ENCODE results near the gene PCDH10.

The PCDH10 gene

DNA sequence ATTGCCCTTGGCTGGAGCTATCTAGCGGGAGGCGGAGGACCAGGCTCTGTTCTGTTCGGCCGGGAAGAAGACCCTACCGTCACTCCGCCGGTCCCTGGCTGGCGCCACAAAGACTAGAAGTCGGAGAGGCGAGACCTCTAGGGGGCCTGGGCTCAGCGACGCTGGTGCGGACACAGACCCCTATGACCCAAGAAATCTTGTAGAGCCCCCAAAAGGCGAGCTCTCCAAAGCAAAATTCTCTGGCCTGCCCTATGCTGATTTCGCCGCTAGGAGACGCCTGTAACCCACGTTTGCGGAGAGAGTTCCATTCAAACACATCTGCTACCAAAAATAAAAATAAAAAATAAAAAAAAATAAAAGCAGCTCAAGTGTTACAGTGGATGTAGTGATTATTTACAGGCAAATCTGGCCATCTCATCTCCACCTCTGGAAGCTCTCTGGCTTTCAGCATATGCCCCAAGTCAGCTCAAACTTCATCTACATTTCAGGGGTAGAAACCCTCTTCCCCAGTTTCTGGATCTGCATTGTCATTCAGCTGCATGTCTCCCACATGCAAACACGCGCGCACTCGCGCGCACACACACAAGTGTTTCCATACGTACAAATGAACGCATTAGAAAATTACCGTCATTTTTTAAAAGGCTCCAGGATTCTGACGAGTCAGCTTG lies 2.4 kb upstream of the PCDH10 start:
- no peak overlapping the region for H3K27ac Mint-ChIP-seq
- DNase-seq (ENCODE audit: low spot score in 2 of 2) (no peak), ATAC-seq (no peak)
- peaks cover 12% of the 10 kb centered on the region for H3K36me3 Mint-ChIP-seq
- H3K4me3 Mint-ChIP-seq, result no peak overlapping the region
- no peaks in the 10 kb centered on the region for H3K4me1 Mint-ChIP-seq
- H3K9me3 Mint-ChIP-seq, result peaks cover 7% of the 10 kb centered on the region

- H3K9me3 Mint-ChIP-seq, result peaks cover 7% of the 10 kb centered on the region
- H3K36me3 Mint-ChIP-seq, result peaks cover 12% of the 10 kb centered on the region
- no peak overlapping the region for H3K27ac Mint-ChIP-seq
- no peak for DNase-seq (ENCODE audit: low spot score in 2 of 2)
- H3K4me1 Mint-ChIP-seq, result no peaks in the 10 kb centered on the region
- H3K4me3 Mint-ChIP-seq, result no peak overlapping the region
- ATAC-seq, result no peak
Observed at GRCh38 chr4:133147286-133147821, 1.7 kb upstream of the PCDH10 start.

DNA sequence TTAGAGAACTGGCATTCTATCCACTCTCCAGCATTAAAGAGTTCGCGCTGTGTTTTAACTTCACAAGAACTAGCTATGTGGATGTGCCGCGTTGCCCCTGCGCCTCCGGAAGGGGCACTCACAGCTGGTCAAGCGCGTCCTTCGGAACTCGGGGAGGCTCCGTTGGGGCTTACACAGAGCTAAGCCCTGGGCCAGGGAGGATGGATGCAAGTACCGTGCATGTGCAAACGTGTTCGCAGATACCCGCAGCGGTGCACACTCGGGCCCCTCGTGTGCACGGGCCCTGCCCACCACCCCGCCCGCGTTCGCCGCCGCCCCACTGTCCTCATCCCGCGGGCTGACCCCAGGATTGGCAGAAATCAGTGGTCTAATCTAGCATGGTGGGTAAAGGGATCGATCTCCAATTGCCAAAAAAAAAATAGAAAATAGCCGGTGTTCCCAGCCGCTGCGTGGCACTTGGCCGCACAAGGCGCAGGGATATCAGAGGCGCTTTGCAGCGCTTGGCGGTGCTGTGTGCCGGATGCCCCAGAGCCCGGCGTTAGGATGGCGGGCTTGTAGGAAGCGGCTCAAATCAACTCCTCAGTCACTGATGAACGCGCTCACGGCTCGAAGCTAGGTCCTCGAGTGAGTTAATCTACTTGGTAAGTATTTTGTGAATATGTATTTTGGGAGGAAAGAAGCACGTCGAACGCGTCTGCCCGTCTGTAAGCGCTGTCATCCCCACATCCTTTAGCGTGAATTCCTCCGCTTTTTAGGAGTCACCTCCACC lies 989 bp upstream of the PCDH10 start:
- Mint-ChIP-seq H3K36me3 (peaks cover 18% of the 10 kb centered on the region), H3K27ac (no peak overlapping the region), H3K9me3 (peaks cover 11% of the 10 kb centered on the region), H3K4me1 (peaks cover 5% of the 10 kb centered on the region), H3K4me3 (no peak overlapping the region)
- no peak for DNase-seq (ENCODE audit: low spot score in 2 of 2)
- ATAC-seq, result no peak

DNA sequence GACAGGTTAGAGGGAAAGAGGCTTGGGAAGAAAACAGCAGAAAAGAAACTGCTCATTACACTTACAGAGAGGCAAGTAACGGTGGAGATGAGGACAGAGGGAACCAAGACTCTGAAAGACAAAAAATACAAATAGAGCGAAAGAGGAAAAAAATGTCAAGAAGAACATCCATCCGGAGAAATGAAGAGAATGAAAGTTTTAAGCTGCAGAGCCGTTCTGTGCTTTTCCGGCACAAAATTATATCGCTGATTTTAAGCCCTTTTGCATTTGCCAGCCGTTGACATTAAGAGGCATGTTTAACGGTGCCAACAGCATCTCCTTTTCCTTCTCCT lies 236 bp downstream of the PCDH10 start:
- H3K4me1 Mint-ChIP-seq, result peaks cover 5% of the 10 kb centered on the region
- no peak for ATAC-seq
- peaks cover 11% of the 10 kb centered on the region for H3K9me3 Mint-ChIP-seq
- H3K36me3 Mint-ChIP-seq, result peaks cover 18% of the 10 kb centered on the region
- no peak overlapping the region for H3K27ac Mint-ChIP-seq
- peak overlapping the region; percentile 7 for H3K4me3 Mint-ChIP-seq
- DNase-seq (ENCODE audit: low spot score in 2 of 2), result no peak

- Mint-ChIP-seq H3K4me1 (peaks cover 5% of the 10 kb centered on the region), H3K36me3 (peaks cover 18% of the 10 kb centered on the region), H3K9me3 (peaks cover 14% of the 10 kb centered on the region), H3K27ac (no peak overlapping the region), H3K4me3 (no peak overlapping the region)
- no peak for DNase-seq (ENCODE audit: low spot score in 2 of 2)
- ATAC-seq, result no peak
Observed at GRCh38 chr4:133149932-133150471, 908 bp downstream of the PCDH10 start.

DNA sequence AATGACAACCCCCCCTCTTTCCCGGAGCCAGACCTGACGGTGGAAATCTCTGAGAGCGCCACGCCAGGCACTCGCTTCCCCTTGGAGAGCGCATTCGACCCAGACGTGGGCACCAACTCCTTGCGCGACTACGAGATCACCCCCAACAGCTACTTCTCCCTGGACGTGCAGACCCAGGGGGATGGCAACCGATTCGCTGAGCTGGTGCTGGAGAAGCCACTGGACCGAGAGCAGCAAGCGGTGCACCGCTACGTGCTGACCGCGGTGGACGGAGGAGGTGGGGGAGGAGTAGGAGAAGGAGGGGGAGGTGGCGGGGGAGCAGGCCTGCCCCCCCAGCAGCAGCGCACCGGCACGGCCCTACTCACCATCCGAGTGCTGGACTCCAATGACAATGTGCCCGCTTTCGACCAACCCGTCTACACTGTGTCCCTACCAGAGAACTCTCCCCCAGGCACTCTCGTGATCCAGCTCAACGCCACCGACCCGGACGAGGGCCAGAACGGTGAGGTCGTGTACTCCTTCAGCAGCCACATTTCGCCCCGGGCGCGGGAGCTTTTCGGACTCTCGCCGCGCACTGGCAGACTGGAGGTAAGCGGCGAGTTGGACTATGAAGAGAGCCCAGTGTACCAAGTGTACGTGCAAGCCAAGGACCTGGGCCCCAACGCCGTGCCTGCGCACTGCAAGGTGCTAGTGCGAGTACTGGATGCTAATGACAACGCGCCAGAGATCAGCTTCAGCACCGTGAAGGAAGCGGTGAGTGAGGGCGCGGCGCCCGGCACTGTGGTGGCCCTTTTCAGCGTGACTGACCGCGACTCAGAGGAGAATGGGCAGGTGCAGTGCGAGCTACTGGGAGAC lies 1.6 kb downstream of the PCDH10 start:
- ATAC-seq (peak; percentile 20), DNase-seq (ENCODE audit: low spot score in 2 of 2) (no peak)
- Mint-ChIP-seq H3K4me3 (no peak overlapping the region), H3K9me3 (peaks cover 14% of the 10 kb centered on the region), H3K36me3 (peaks cover 18% of the 10 kb centered on the region), H3K4me1 (peaks cover 5% of the 10 kb centered on the region), H3K27ac (no peak overlapping the region)

DNA sequence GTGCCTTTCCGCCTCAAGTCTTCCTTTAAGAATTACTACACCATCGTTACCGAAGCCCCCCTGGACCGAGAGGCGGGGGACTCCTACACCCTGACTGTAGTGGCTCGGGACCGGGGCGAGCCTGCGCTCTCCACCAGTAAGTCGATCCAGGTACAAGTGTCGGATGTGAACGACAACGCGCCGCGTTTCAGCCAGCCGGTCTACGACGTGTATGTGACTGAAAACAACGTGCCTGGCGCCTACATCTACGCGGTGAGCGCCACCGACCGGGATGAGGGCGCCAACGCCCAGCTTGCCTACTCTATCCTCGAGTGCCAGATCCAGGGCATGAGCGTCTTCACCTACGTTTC lies 2.2 kb downstream of the PCDH10 start:
- ATAC-seq (peak; percentile 12), DNase-seq (ENCODE audit: low spot score in 2 of 2) (no peak)
- H3K27ac Mint-ChIP-seq, result no peak overlapping the region
- H3K9me3 Mint-ChIP-seq, result peaks cover 14% of the 10 kb centered on the region
- H3K4me1 Mint-ChIP-seq, result peaks cover 5% of the 10 kb centered on the region
- H3K36me3 Mint-ChIP-seq, result peaks cover 18% of the 10 kb centered on the region
- no peak overlapping the region for H3K4me3 Mint-ChIP-seq

- Mint-ChIP-seq H3K36me3 (peaks cover 18% of the 10 kb centered on the region), H3K27ac (no peak overlapping the region), H3K4me3 (no peak overlapping the region), H3K4me1 (peaks cover 5% of the 10 kb centered on the region), H3K9me3 (peaks cover 14% of the 10 kb centered on the region)
- ATAC-seq, result peak; percentile 6
- DNase-seq (ENCODE audit: low spot score in 2 of 2), result no peak
Observed at GRCh38 chr4:133151691-133152329, 2.7 kb downstream of the PCDH10 start.

DNA sequence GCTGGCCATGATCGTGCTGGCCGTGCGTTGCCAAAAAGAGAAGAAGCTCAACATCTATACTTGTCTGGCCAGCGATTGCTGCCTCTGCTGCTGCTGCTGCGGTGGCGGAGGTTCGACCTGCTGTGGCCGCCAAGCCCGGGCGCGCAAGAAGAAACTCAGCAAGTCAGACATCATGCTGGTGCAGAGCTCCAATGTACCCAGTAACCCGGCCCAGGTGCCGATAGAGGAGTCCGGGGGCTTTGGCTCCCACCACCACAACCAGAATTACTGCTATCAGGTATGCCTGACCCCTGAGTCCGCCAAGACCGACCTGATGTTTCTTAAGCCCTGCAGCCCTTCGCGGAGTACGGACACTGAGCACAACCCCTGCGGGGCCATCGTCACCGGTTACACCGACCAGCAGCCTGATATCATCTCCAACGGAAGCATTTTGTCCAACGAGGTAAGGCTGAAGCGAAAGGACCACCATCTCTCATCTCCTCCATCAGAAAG lies 3.3 kb downstream of the PCDH10 start:
- Mint-ChIP-seq H3K27ac (no peak overlapping the region), H3K36me3 (peaks cover 18% of the 10 kb centered on the region), H3K4me3 (no peak overlapping the region), H3K9me3 (peaks cover 14% of the 10 kb centered on the region), H3K4me1 (peaks cover 5% of the 10 kb centered on the region)
- ATAC-seq (no peak), DNase-seq (ENCODE audit: low spot score in 2 of 2) (no peak)

DNA sequence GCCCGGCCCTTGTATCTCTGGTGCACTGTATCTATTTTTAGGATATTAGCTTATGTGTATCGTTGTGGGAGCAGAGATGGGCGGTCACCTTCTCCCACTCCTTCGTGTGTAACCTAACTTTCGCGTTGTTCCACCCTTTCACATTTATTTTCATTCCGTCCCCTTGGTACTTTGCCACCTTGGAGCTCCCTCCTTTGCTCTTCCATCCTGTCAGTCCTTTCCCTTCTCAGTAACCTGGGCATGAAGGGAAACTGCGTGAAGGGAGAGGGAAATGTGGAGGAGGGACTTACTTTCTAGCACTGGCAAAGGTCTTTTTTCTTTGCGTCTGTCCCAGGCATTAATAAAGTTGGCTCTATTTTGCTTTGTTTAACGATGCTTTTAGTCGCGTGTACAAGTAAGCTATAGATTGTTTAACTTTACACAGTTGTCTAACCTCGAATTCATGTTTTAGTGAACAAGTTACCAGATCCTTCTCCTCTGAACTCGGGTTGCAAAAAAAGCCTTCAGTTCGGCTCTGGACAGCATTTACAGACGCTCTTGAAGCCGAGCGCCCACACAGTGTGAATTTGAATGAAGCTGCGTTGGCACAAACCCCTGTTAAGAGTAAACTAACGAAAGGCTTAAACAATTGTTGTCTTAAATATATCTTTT lies 3.9 kb downstream of the PCDH10 start:
- Mint-ChIP-seq H3K4me1 (peaks cover 5% of the 10 kb centered on the region), H3K27ac (no peak overlapping the region), H3K9me3 (peaks cover 14% of the 10 kb centered on the region), H3K36me3 (peaks cover 18% of the 10 kb centered on the region), H3K4me3 (no peak overlapping the region)
- DNase-seq (ENCODE audit: low spot score in 2 of 2) (no peak), ATAC-seq (no peak)

DNA sequence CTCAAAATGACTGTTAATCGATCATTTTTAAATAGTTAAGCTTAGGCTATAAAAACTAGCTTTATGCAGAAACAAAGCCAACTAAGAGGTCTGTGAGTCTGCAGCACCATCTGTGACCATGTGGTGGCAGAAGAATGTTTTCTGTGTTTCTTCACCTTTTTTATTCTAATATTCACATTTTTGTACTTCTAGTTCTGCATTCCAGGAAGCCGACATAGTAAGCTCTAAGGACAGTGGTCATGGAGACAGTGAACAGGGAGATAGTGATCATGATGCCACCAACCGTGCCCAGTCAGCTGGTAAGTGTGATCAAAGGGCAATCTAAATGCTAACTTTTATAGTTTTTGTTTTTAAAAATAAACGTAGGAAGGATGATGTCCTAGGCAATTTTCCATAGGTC lies 5.6 kb downstream of the PCDH10 start:
- Mint-ChIP-seq H3K4me3 (no peak overlapping the region), H3K9me3 (peaks cover 7% of the 10 kb centered on the region), H3K27ac (no peak overlapping the region), H3K4me1 (peaks cover 5% of the 10 kb centered on the region), H3K36me3 (peaks cover 7% of the 10 kb centered on the region)
- DNase-seq (ENCODE audit: low spot score in 2 of 2) (no peak), ATAC-seq (no peak)

GRCh38 chr4:133156096-133156495 lies 7.0 kb downstream of the PCDH10 start:
- H3K4me3 Mint-ChIP-seq, result no peak overlapping the region
- no peak for DNase-seq (ENCODE audit: low spot score in 2 of 2)
- H3K36me3 Mint-ChIP-seq, result peaks cover 7% of the 10 kb centered on the region
- no peak overlapping the region for H3K27ac Mint-ChIP-seq
- peaks cover 13% of the 10 kb centered on the region for H3K9me3 Mint-ChIP-seq
- ATAC-seq, result no peak
- H3K4me1 Mint-ChIP-seq, result peaks cover 5% of the 10 kb centered on the region

- no peak for DNase-seq (ENCODE audit: low spot score in 2 of 2)
- peaks cover 7% of the 10 kb centered on the region for H3K36me3 Mint-ChIP-seq
- ATAC-seq, result no peak
- H3K4me1 Mint-ChIP-seq, result peaks cover 5% of the 10 kb centered on the region
- no peak overlapping the region for H3K27ac Mint-ChIP-seq
- peaks cover 13% of the 10 kb centered on the region for H3K9me3 Mint-ChIP-seq
- no peak overlapping the region for H3K4me3 Mint-ChIP-seq
Observed at GRCh38 chr4:133156556-133156955, 7.5 kb downstream of the PCDH10 start.

- Mint-ChIP-seq H3K9me3 (peaks cover 13% of the 10 kb centered on the region), H3K27ac (no peak overlapping the region), H3K4me3 (no peak overlapping the region), H3K36me3 (peaks cover 5% of the 10 kb centered on the region), H3K4me1 (peaks cover 5% of the 10 kb centered on the region)
- DNase-seq (ENCODE audit: low spot score in 2 of 2), result no peak
- ATAC-seq, result no peak
Observed at GRCh38 chr4:133157460-133158160, 8.5 kb downstream of the PCDH10 start.

Measured in stimulated activated effector memory CD8-positive, alpha-beta T cell treated with anti-CD3 and anti-CD28 coated beads, Interleukin-12 subunit alpha, Interleukin-12 subunit beta, amount 100 ng/mL, for 72 hours (primary cell).